Gastrocnemius medialis (tissue), 4 donors: ENCODE measurements around the gene CPEB3. TPM values are rescaled to one million over a fixed set of nuclear protein-coding genes. Genes with fewer than 3 reads are reported as not detected.
A peak's percentile ranks its signal among the peaks of the same experiment; 100 is the strongest.

Source experiments
- ATAC-seq, 2 donors: fragments of 150-250 bp; one replicate each; pipeline ENCODE4 v1.9.1; 2016
- DNase-seq, 2 donors: peaks; one replicate each; pipeline ENCODE4 v3.0.0-alpha.2; 2019
- H3K27ac ChIP-seq, 4 donors: fragments of 200-600 bp; sonication (generic); 1 replicate in 1 of 4; 2 replicates in 3 of 4; pipeline ENCODE4 v1.5.1; 2016 to 2018; ENCODE audit warnings: mild to moderate bottlenecking in 2 of 4, moderate library complexity in 1 of 4
- H3K27me3 ChIP-seq, 3 donors: fragments of 200-600 bp; sonication (generic) in 2 of 3; 1 replicate in 1 of 3; 2 replicates in 2 of 3; pipeline versions ENCODE4 v1.5.1 to v1.6.0; 2016 to 2019; ENCODE audit warnings: mild to moderate bottlenecking in 1 of 3, moderate library complexity in 1 of 3
- H3K36me3 ChIP-seq, 2 donors: fragments of 200-600 bp; sonication (generic) in 1 of 2; one replicate each; pipeline ENCODE4 v1.5.1; 2017 to 2018
- H3K4me1 ChIP-seq, 2 donors: fragments of 200-600 bp; sonication (generic) in 1 of 2; one replicate each; pipeline ENCODE4 v1.5.1; 2016 to 2017; ENCODE audit warnings: mild to moderate bottlenecking in 2 of 2
- H3K4me3 ChIP-seq, 4 donors: fragments of 200-600 bp; sonication (generic) in 3 of 4; 1 replicate in 1 of 4; 2 replicates in 3 of 4; pipeline ENCODE4 v1.5.1; 2016 to 2019; ENCODE audit warnings: mild to moderate bottlenecking in 2 of 4
- H3K9me3 ChIP-seq, 3 donors: fragments of 200-600 bp; sonication (generic) in 2 of 3; 1 replicate in 1 of 3; 2 replicates in 2 of 3; pipeline ENCODE4 v1.5.1; 2016 to 2019
- CTCF ChIP-seq, 5 experiments: fragments of 450-650 bp in 3 of 5; fragments of 200-600 bp in 2 of 5; sonication (generic) in 2 of 5; IDR thresholded peaks in 4 of 5; conservative IDR thresholded peaks in 1 of 5; 1 replicate in 4 of 5; 2 replicates in 1 of 5; pipeline ENCODE4 v1.5.1; 2016 to 2019; ENCODE audit warnings: antibody characterized with exemption in 5 of 5, mild to moderate bottlenecking in 3 of 5, moderate library complexity in 3 of 5
- POLR2A ChIP-seq, 2 donors: fragments of 450-650 bp; IDR thresholded peaks; one replicate each; pipeline ENCODE4 v1.6.1; 2017; ENCODE audit warnings: antibody characterized with exemption in 2 of 2, mild to moderate bottlenecking in 2 of 2, moderate library complexity in 2 of 2
- in situ Hi-C, 4 donors: fragments of 200-750 bp; cut with MboI; loops; one replicate each; pipeline versions ENCODE4 v1.15.0 to v1.8.0; 2017; ENCODE audit warnings: low sequenced_read_pairs in 4 of 4
- intact Hi-C: fragments of 100-400 bp; cut with DNase I; formaldehyde crosslinking; loops from one replicate; pipeline ENCODE4 v1.15.1; 2023; ENCODE audit warnings: low total_unique reads
- total RNA-seq, 4 donors: library from RNA; depleted of rRNA; stranded (reverse); fragments of >200 nt; gene quantifications; one replicate each; pipeline versions ENCODE4 v1.1.0 to v1.2.3, GENCODE V29; 2016

Gene CPEB3
- total RNA-seq, 4 donors from 2014 or later, result 14.5 to 22.5 (median 18.0) TPM

GRCh38 chr10:92238054-92238585 is 52.8 kb downstream of the CPEB3 start:
- in situ Hi-C loops, result loop anchor here in 1 of 4 donors (10.0 kb wide), 1 partner anchor 143 kb away; no protein-coding TSS in a partner anchor
- Histone ChIP-seq H3K36me3 (no peaks in the 10 kb centered on the region), H3K27ac (peak overlapping the region; percentile 89 to 95 (median 94)), H3K27me3 (no peaks in the 10 kb centered on the region), H3K4me3 (peak overlapping the region; percentile 76 to 80 (median 78)), H3K4me1 (peaks cover 50 to 55% of the 10 kb centered on the region in 2 donors), H3K9me3 (no peaks in the 10 kb centered on the region)
- DNase-seq (no peak), ATAC-seq (no peak)
- TF ChIP-seq POLR2A (IDR thresholded peaks at IDR 0.05) (no peak), CTCF (IDR thresholded peaks at IDR 0.05 in 4 of 5, conservative IDR thresholded peaks at IDR 0.05 in 1 of 5) (no peak)
- intact Hi-C loops, result loop anchor here (2.0 kb wide), 1 partner anchor 151 kb away; no protein-coding TSS in a partner anchor

GRCh38 chr10:92231196-92231595 is 59.7 kb downstream of the CPEB3 start:
- no peak overlapping the region for H3K4me3 ChIP-seq
- in situ Hi-C loops (loop anchor here in 1 of 4 donors (10.0 kb wide), 1 partner anchor 136 kb away; no protein-coding TSS in a partner anchor), intact Hi-C loops (no loop called here)
- no peak overlapping the region for H3K27ac ChIP-seq
- no peaks in the 10 kb centered on the region for H3K27me3 ChIP-seq
- DNase-seq (no peak), ATAC-seq (no peak)
- H3K9me3 ChIP-seq, result no peaks in the 10 kb centered on the region
- TF ChIP-seq POLR2A (IDR thresholded peaks at IDR 0.05) (no peak), CTCF (IDR thresholded peaks at IDR 0.05 in 4 of 5, conservative IDR thresholded peaks at IDR 0.05 in 1 of 5) (no peak)
- H3K36me3 ChIP-seq, result peaks cover 0 to 15% of the 10 kb centered on the region in 2 donors
- H3K4me1 ChIP-seq, result peaks cover 8 to 11% of the 10 kb centered on the region in 2 donors

GRCh38 chr10:92222603-92223262 is 68.1 kb downstream of the CPEB3 start:
- no peak for ATAC-seq

GRCh38 chr10:92219559-92219958 is 71.3 kb downstream of the CPEB3 start:
- no peaks in the 10 kb centered on the region for H3K27me3 ChIP-seq
- in situ Hi-C loops, result no loop called here

More at GRCh38 chr10:92222603-92223262, 68.1 kb downstream of the CPEB3 start:
- Histone ChIP-seq H3K27ac (peak overlapping the region; percentile 16 to 66 (median 55)), H3K36me3 (no peaks in the 10 kb centered on the region), H3K4me1 (peaks cover 17 to 26% of the 10 kb centered on the region in 2 donors), H3K4me3 (no peak overlapping the region), H3K27me3 (no peaks in the 10 kb centered on the region), H3K9me3 (no peaks in the 10 kb centered on the region)
- TF ChIP-seq POLR2A (IDR thresholded peaks at IDR 0.05) (no peak), CTCF (IDR thresholded peaks at IDR 0.05 in 4 of 5, conservative IDR thresholded peaks at IDR 0.05 in 1 of 5) (no peak)
- in situ Hi-C loops, result no loop called here
- DNase-seq, result no peak
- intact Hi-C loops, result no loop called here

More at GRCh38 chr10:92219559-92219958, 71.3 kb downstream of the CPEB3 start:
- H3K36me3 ChIP-seq, result no peaks in the 10 kb centered on the region
- H3K4me3 ChIP-seq, result no peak overlapping the region
- H3K4me1 ChIP-seq, result peaks cover 17 to 23% of the 10 kb centered on the region in 2 donors
- DNase-seq, result no peak
- ATAC-seq, result peak; percentile 65 to 83
- H3K9me3 ChIP-seq, result no peaks in the 10 kb centered on the region
- H3K27ac ChIP-seq, result peak overlapping the region; percentile 64 to 79 (median 74)
- TF ChIP-seq POLR2A (IDR thresholded peaks at IDR 0.05), result no peak
- no peak for TF ChIP-seq CTCF (IDR thresholded peaks at IDR 0.05 in 4 of 5, conservative IDR thresholded peaks at IDR 0.05 in 1 of 5)
- intact Hi-C loops, result no loop called here
